LNCAP (cell line): ENCODE measurements around the gene TMTC1.

Experiments used
- TF ChIP-seq, protein P1 (sequence below): fragments of 450-650 bp; IDR thresholded peaks from 2 replicates; pipeline ENCODE4 v1.5.1; 2017; ENCODE audit warnings: mild to moderate bottlenecking

TMTC1 gene

DNA sequence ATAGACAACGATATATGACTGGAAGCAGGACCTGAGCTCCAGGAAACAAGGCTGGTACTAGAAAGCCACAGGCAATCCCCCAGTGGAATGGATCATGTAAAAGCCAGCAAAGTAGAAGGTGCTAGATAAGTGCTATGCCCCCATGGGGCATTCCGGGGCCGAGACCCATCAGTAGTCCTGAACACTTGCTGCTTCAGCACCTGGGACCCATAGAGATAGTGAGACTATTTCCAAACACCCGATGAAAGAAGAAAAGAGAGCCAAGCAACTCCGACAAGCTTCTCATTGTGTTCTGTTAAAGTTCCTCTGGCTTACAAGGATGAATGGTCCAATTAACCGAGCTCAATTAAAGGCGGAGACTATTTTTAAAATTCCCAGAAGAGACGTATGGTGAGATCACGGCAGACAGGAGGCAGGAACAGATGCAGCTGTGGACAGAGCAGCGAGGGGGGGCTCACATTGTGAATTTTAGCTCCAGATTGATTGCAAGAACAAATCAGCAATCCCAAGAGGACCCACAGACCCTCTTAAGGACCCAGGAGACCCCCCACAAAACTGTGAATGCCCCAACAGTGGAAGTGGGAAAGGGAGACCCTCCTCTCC, 143.7 kb downstream of the TMTC1 start:
- TF ChIP-seq, protein P1, sequence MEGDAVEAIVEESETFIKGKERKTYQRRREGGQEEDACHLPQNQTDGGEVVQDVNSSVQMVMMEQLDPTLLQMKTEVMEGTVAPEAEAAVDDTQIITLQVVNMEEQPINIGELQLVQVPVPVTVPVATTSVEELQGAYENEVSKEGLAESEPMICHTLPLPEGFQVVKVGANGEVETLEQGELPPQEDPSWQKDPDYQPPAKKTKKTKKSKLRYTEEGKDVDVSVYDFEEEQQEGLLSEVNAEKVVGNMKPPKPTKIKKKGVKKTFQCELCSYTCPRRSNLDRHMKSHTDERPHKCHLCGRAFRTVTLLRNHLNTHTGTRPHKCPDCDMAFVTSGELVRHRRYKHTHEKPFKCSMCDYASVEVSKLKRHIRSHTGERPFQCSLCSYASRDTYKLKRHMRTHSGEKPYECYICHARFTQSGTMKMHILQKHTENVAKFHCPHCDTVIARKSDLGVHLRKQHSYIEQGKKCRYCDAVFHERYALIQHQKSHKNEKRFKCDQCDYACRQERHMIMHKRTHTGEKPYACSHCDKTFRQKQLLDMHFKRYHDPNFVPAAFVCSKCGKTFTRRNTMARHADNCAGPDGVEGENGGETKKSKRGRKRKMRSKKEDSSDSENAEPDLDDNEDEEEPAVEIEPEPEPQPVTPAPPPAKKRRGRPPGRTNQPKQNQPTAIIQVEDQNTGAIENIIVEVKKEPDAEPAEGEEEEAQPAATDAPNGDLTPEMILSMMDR: no peak

DNA sequence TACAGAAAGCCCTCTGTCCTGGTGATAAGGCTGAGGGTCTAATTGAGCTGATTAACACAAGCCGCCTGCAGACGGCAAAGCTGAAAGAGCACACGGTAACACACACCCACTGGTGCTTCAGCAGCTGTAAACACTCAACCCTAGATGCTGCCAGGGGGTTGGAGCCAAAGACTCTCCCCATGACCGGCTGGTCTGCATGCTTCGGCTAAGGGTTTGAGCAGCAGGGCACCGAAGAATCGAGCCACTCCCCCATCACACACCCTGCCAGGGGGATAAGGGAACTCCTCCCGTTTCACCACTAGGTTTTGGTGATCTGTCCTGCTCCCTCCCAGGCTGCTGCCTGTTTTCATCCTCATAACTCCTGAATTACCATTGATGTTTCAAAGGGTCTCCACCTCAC, 145.2 kb downstream of the TMTC1 start:
- TF ChIP-seq, protein P1: no peak

DNA sequence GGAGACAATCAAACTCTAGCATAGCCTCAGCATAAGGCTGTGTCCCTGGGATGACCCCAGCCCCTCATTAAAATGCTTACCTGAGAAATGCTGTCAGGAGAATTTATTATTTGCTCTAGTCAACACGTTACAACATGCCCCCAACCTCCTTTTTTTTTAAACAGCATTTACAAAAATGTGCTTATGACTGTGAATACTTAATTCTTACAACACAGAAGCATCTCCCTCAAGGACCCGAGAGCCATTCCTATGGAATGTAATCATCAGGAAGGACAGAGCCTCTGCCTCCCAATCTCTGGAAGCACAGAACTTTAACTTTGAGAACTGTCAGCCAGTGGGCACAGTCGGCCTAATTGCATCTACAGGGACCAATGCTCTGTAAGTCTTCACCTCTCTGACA, 149.7 kb downstream of the TMTC1 start:
- TF ChIP-seq, protein P1: no peak

DNA sequence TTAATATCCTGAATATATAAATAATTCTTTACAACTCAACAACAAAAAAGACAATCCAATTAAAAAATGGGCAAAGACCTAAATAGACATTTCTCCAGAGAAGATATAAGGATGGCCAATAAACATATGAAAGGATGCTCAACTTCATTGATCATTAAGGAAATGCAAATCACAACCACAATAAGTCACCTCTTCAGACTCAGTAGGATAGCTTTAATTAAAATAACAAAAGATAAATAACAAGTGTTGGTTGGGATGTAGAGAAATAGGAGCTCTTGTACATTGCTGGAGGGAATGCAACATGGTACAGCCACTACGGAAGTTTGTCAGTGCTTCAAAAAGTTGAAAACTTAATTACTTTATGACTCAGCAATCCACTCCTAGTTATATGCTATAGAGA, 156.5 kb downstream of the TMTC1 start:
- TF ChIP-seq, protein P1: no peak

DNA sequence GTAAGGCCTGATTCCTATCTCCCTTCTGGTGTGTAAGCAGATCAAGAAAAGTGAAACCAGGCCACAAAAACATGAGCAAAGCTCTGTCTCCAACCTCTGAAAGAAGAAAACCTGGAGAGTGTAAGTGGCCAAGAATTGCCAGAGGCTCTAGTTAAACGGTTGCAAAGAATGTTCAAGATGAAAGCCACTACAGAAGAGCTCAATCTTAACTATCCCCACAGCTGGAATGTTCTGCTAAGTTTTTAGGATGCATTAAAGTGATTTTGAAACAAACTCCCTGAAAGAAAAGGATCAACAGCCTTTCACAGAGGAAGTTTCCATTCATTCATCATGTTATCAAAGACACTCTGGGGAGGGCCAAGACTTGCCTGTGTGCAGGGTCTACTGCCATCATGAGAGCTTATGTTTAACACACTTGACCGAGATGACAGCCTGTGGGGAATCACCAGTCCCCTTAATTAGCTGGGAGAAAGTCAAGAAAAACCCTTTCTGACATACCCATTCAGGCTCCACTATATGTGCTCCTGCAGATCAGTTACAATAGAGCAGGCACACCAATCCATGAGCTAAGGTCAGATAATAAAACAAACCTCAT, 158.3 kb downstream of the TMTC1 start:
- TF ChIP-seq, protein P1: no peak

DNA sequence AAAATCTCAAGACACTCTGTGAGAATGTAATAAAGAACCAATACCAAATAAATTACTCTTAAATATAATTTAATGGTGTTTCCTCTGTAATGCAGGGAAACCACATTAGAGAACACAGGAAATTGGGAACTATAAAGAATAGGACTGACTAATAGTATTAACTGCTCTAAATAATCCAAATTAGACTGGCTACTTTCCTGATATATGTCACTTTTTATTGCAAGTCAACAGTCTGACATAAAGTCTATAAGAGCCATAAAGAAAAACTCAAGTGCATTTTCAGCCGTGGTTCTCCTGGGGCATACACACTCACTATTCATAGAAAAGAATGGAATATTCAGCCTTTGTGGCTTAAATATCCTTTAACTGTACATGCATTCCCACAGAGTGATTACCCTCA, 161.5 kb downstream of the TMTC1 start:
- TF ChIP-seq, protein P1: no peak

DNA sequence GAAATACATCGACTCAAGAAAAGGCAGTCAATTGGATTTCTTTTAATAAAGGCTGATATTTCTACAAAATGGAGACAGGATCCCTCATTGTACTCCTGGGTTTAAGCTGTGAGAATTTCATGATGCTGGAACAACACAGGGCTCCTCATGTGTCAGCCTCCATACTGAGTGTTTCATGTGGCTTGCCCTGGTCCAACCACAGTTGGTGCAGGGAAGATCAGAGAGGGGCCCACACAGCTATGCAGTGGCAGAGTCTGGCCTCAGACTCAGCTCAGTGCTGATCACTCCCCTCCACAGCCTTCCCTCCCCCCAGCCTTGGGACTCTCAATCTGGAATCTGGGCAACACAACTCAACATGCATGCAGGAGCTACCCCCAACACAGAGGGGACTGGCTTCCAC, 163.7 kb downstream of the TMTC1 start:
- TF ChIP-seq, protein P1: no peak

DNA sequence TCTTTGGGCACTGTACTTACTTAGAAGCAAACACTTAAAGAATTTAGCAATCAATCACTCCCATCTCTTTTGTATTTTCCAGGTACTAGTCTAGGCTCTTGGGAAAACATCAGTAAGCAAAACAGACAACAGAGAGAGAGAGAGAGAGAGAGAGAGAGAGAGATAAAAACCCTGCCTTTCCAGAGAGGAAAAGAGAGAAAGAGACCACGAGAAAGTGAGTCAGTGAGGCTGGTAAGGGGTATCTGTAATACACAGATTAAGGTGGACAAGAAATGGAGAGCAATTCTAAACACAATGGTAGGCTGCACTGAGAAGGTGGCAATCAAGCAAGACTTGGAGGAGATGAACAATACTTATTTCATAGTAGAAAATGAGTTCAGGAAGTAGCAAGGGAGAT, 166.3 kb downstream of the TMTC1 start:
- TF ChIP-seq, protein P1: no peak
